Astrocyte (in vitro differentiated cells and primary cell): ENCODE data around the gene GABBR2. TPM values are rescaled to one million over a fixed set of nuclear protein-coding genes. Genes with fewer than 3 reads are reported as not detected.

Experiments
- DNase-seq: peaks from one replicate; pipeline ENCODE4 v3.0.0-alpha.2; 2010; ENCODE audit warnings: low read depth
- FAIRE-seq: peaks from 2 replicates; lab custom pipeline; 2011; peaks lifted over from hg19 to GRCh38; lab: Jason Lieb, UNC
- H2AFZ ChIP-seq: 2 replicates; pipeline ENCODE4 v1.6.0; 2012; ENCODE audit warnings: low read depth, low read length, inconsistent platforms
- H3K27ac ChIP-seq: 2 replicates; pipeline ENCODE4 v1.5.1; 2011; ENCODE audit warnings: low read depth, low read length, inconsistent platforms
- H3K27me3 ChIP-seq: 2 replicates; pipeline ENCODE4 v1.6.0; 2011; ENCODE audit warnings: low read length, inconsistent platforms; ENCODE audit not compliant: insufficient read depth
- H3K36me3 ChIP-seq: 2 replicates; pipeline ENCODE4 v1.5.1; 2011; ENCODE audit warnings: low read length, inconsistent platforms; ENCODE audit not compliant: insufficient read depth
- H3K4me1 ChIP-seq: 2 replicates; pipeline ENCODE4 v1.5.1; 2011; ENCODE audit warnings: low read length, inconsistent platforms; ENCODE audit not compliant: insufficient read depth
- H3K4me2 ChIP-seq: 2 replicates; pipeline ENCODE4 v1.6.0; 2012; ENCODE audit warnings: low read length, inconsistent platforms
- H3K4me3 ChIP-seq: 2 replicates; pipeline ENCODE4 v1.5.1; 2011; ENCODE audit warnings: low read depth, mild to moderate bottlenecking, low read length, inconsistent platforms; ENCODE audit not compliant: insufficient read depth
- H3K79me2 ChIP-seq: 2 replicates; pipeline ENCODE4 v1.6.0; 2012; ENCODE audit warnings: mild to moderate bottlenecking, low read length, inconsistent platforms; ENCODE audit not compliant: insufficient read depth
- H3K9ac ChIP-seq: 2 replicates; pipeline ENCODE4 v1.6.0; 2012; ENCODE audit warnings: mild to moderate bottlenecking, low read length, inconsistent platforms
- H3K9me3 ChIP-seq: 2 replicates; pipeline ENCODE4 v1.5.1; 2012; ENCODE audit warnings: low read depth, mild to moderate bottlenecking, low read length, inconsistent platforms; ENCODE audit not compliant: insufficient read depth
- H4K20me1 ChIP-seq: 2 replicates; pipeline ENCODE4 v1.6.0; 2012; ENCODE audit warnings: low read length, inconsistent platforms; ENCODE audit not compliant: insufficient read depth
- H3K27ac Mint-ChIP-seq: one replicate; pipeline ENCODE4 v1.8.0; 2021; ENCODE audit warnings: mild to moderate bottlenecking, mixed read lengths; ENCODE audit not compliant: unreplicated experiment
- H3K27me3 Mint-ChIP-seq: one replicate; pipeline ENCODE4 v1.8.0; 2021; ENCODE audit warnings: low read depth, mixed read lengths; ENCODE audit not compliant: unreplicated experiment
- H3K36me3 Mint-ChIP-seq: one replicate; pipeline ENCODE4 v1.8.0; 2021; ENCODE audit warnings: low read depth, mixed read lengths; ENCODE audit not compliant: unreplicated experiment
- H3K4me1 Mint-ChIP-seq: one replicate; pipeline ENCODE4 v1.8.0; 2021; ENCODE audit warnings: low read depth, mixed read lengths; ENCODE audit not compliant: unreplicated experiment
- H3K4me3 Mint-ChIP-seq: one replicate; pipeline ENCODE4 v1.8.0; 2021; ENCODE audit warnings: mild to moderate bottlenecking, moderate library complexity, mixed read lengths; ENCODE audit not compliant: unreplicated experiment
- H3K9me3 Mint-ChIP-seq: one replicate; pipeline ENCODE4 v1.8.0; 2021; ENCODE audit warnings: mild to moderate bottlenecking, mixed read lengths; ENCODE audit not compliant: unreplicated experiment
- CTCF ChIP-seq: IDR thresholded peaks from 2 replicates; pipeline ENCODE4 v1.5.1; 2011; ENCODE audit warnings: low read depth, mild to moderate bottlenecking, inconsistent platforms, low read length, moderate library complexity; ENCODE audit not compliant: insufficient read depth
- EZH2 ChIP-seq: IDR thresholded peaks from 2 replicates; pipeline ENCODE4 v1.6.1; 2012; ENCODE audit warnings: mild to moderate bottlenecking, low read length, inconsistent platforms; ENCODE audit not compliant: insufficient read depth
- total RNA-seq: library from RNA; stranded (reverse); gene quantifications from 2 replicates; pipeline ENCODE4 v1.2.1, GENCODE V29; 2021

The GABBR2 gene
- total RNA-seq, 1 donor from 2014 or later = 2.0 TPM

GRCh38 chr9:98583417-98583816 lies 125.3 kb downstream of the GABBR2 start:
- H3K79me2 ChIP-seq = no peaks in the 10 kb centered on the region
- no peak overlapping the region for H3K4me3 ChIP-seq
- H3K9ac ChIP-seq = no peak overlapping the region
- no peak overlapping the region for H3K4me2 ChIP-seq
- Mint-ChIP-seq H3K4me1 (peaks cover 3% of the 10 kb centered on the region), H3K4me3 (no peak overlapping the region), H3K27me3 (peaks cover 58% of the 10 kb centered on the region), H3K9me3 (peaks cover 5% of the 10 kb centered on the region), H3K27ac (no peak overlapping the region), H3K36me3 (no peaks in the 10 kb centered on the region)
- H3K27me3 ChIP-seq = peaks cover 30% of the 10 kb centered on the region
- H2AFZ ChIP-seq = no peak overlapping the region
- TF ChIP-seq CTCF = no peak
- TF ChIP-seq EZH2 = no peak
- no peak overlapping the region for H3K27ac ChIP-seq
- no peaks in the 10 kb centered on the region for H3K36me3 ChIP-seq
- FAIRE-seq = no peak
- peaks cover 2% of the 10 kb centered on the region for H3K9me3 ChIP-seq
- H3K4me1 ChIP-seq = no peaks in the 10 kb centered on the region
- H4K20me1 ChIP-seq = no peaks in the 10 kb centered on the region
- DNase-seq = peak; percentile 27

- Histone ChIP-seq H3K79me2 (no peaks in the 10 kb centered on the region), H3K4me1 (peaks cover 3% of the 10 kb centered on the region), H3K27me3 (peaks cover 26% of the 10 kb centered on the region), H4K20me1 (no peaks in the 10 kb centered on the region), H3K4me2 (no peak overlapping the region), H3K9me3 (peaks cover 2% of the 10 kb centered on the region), H3K27ac (no peak overlapping the region), H3K36me3 (no peaks in the 10 kb centered on the region), H2AFZ (no peak overlapping the region), H3K9ac (no peak overlapping the region), H3K4me3 (no peak overlapping the region)
- DNase-seq (no peak), FAIRE-seq (no peak)
- Mint-ChIP-seq H3K4me1 (peaks cover 8% of the 10 kb centered on the region), H3K27me3 (peaks cover 64% of the 10 kb centered on the region), H3K4me3 (no peak overlapping the region), H3K9me3 (peaks cover 11% of the 10 kb centered on the region), H3K36me3 (no peaks in the 10 kb centered on the region), H3K27ac (no peak overlapping the region)
- TF ChIP-seq EZH2 (no peak), CTCF (no peak)
These were observed 127.8 kb downstream of the GABBR2 start for GRCh38 chr9:98580956-98581355.

DNA sequence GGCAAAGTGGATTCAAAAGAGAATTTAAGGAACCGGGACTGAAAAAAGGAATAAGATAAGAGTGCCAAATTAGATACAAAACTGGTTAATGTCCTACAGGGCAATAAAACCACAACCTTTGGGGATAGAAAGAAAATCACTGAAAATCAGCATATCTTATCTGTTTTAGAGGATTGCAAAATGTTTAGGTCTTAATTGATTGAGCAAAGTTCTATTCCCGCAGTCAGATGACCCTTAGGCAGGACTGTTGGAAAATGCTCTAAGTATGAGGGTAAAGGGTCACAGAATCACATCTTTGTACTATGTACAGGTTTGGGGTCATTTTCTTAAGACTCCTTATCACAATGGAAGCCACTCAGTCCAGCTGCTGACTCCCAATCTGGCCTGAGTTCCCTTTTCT lies 129.0 kb downstream of the GABBR2 start:
- Histone ChIP-seq H3K9ac (no peak overlapping the region), H4K20me1 (no peaks in the 10 kb centered on the region), H2AFZ (no peak overlapping the region), H3K27me3 (peaks cover 26% of the 10 kb centered on the region), H3K79me2 (no peaks in the 10 kb centered on the region), H3K36me3 (no peaks in the 10 kb centered on the region), H3K4me3 (no peak overlapping the region), H3K4me1 (peaks cover 13% of the 10 kb centered on the region), H3K27ac (no peak overlapping the region), H3K9me3 (peaks cover 2% of the 10 kb centered on the region), H3K4me2 (no peak overlapping the region)
- Mint-ChIP-seq H3K4me3 (no peak overlapping the region), H3K36me3 (no peaks in the 10 kb centered on the region), H3K27me3 (peaks cover 70% of the 10 kb centered on the region), H3K4me1 (peaks cover 18% of the 10 kb centered on the region), H3K27ac (no peak overlapping the region), H3K9me3 (peaks cover 11% of the 10 kb centered on the region)
- no peak for DNase-seq
- no peak for TF ChIP-seq CTCF
- TF ChIP-seq EZH2 = no peak
- FAIRE-seq = no peak
